Astrocyte (in vitro differentiated cells and primary cell): ENCODE data around the gene SRPK1. TPM values are rescaled to one million over a fixed set of nuclear protein-coding genes. Genes with fewer than 3 reads are reported as not detected.
"Not testable (repeated sequence)": the region's sequence is repeated elsewhere in the genome, so short reads cannot be mapped to it uniquely, and the experiment has no call there.

Source experiments
- DNase-seq: peaks from one replicate; pipeline ENCODE4 v3.0.0-alpha.2; 2010; ENCODE audit warnings: low read depth
- FAIRE-seq: peaks from 2 replicates; lab custom pipeline; 2011; peaks lifted over from hg19 to GRCh38; lab: Jason Lieb, UNC
- H2AFZ ChIP-seq: 2 replicates; pipeline ENCODE4 v1.6.0; 2012; ENCODE audit warnings: low read depth, low read length, inconsistent platforms
- H3K27ac ChIP-seq: 2 replicates; pipeline ENCODE4 v1.5.1; 2011; ENCODE audit warnings: low read depth, low read length, inconsistent platforms
- H3K27me3 ChIP-seq: 2 replicates; pipeline ENCODE4 v1.6.0; 2011; ENCODE audit warnings: low read length, inconsistent platforms; ENCODE audit not compliant: insufficient read depth
- H3K36me3 ChIP-seq: 2 replicates; pipeline ENCODE4 v1.5.1; 2011; ENCODE audit warnings: low read length, inconsistent platforms; ENCODE audit not compliant: insufficient read depth
- H3K4me1 ChIP-seq: 2 replicates; pipeline ENCODE4 v1.5.1; 2011; ENCODE audit warnings: low read length, inconsistent platforms; ENCODE audit not compliant: insufficient read depth
- H3K4me2 ChIP-seq: 2 replicates; pipeline ENCODE4 v1.6.0; 2012; ENCODE audit warnings: low read length, inconsistent platforms
- H3K4me3 ChIP-seq: 2 replicates; pipeline ENCODE4 v1.5.1; 2011; ENCODE audit warnings: low read depth, mild to moderate bottlenecking, low read length, inconsistent platforms; ENCODE audit not compliant: insufficient read depth
- H3K79me2 ChIP-seq: 2 replicates; pipeline ENCODE4 v1.6.0; 2012; ENCODE audit warnings: mild to moderate bottlenecking, low read length, inconsistent platforms; ENCODE audit not compliant: insufficient read depth
- H3K9ac ChIP-seq: 2 replicates; pipeline ENCODE4 v1.6.0; 2012; ENCODE audit warnings: mild to moderate bottlenecking, low read length, inconsistent platforms
- H3K9me3 ChIP-seq: 2 replicates; pipeline ENCODE4 v1.5.1; 2012; ENCODE audit warnings: low read depth, mild to moderate bottlenecking, low read length, inconsistent platforms; ENCODE audit not compliant: insufficient read depth
- H4K20me1 ChIP-seq: 2 replicates; pipeline ENCODE4 v1.6.0; 2012; ENCODE audit warnings: low read length, inconsistent platforms; ENCODE audit not compliant: insufficient read depth
- H3K27ac Mint-ChIP-seq: one replicate; pipeline ENCODE4 v1.8.0; 2021; ENCODE audit warnings: mild to moderate bottlenecking, mixed read lengths; ENCODE audit not compliant: unreplicated experiment
- H3K27me3 Mint-ChIP-seq: one replicate; pipeline ENCODE4 v1.8.0; 2021; ENCODE audit warnings: low read depth, mixed read lengths; ENCODE audit not compliant: unreplicated experiment
- H3K36me3 Mint-ChIP-seq: one replicate; pipeline ENCODE4 v1.8.0; 2021; ENCODE audit warnings: low read depth, mixed read lengths; ENCODE audit not compliant: unreplicated experiment
- H3K4me1 Mint-ChIP-seq: one replicate; pipeline ENCODE4 v1.8.0; 2021; ENCODE audit warnings: low read depth, mixed read lengths; ENCODE audit not compliant: unreplicated experiment
- H3K4me3 Mint-ChIP-seq: one replicate; pipeline ENCODE4 v1.8.0; 2021; ENCODE audit warnings: mild to moderate bottlenecking, moderate library complexity, mixed read lengths; ENCODE audit not compliant: unreplicated experiment
- H3K9me3 Mint-ChIP-seq: one replicate; pipeline ENCODE4 v1.8.0; 2021; ENCODE audit warnings: mild to moderate bottlenecking, mixed read lengths; ENCODE audit not compliant: unreplicated experiment
- CTCF ChIP-seq: IDR thresholded peaks from 2 replicates; pipeline ENCODE4 v1.5.1; 2011; ENCODE audit warnings: low read depth, mild to moderate bottlenecking, inconsistent platforms, low read length, moderate library complexity; ENCODE audit not compliant: insufficient read depth
- EZH2 ChIP-seq: IDR thresholded peaks from 2 replicates; pipeline ENCODE4 v1.6.1; 2012; ENCODE audit warnings: mild to moderate bottlenecking, low read length, inconsistent platforms; ENCODE audit not compliant: insufficient read depth
- total RNA-seq: library from RNA; stranded (reverse); gene quantifications from 2 replicates; pipeline ENCODE4 v1.2.1, GENCODE V29; 2021

Gene SRPK1
- total RNA-seq, 1 donor from 2014 or later, result 58.6 TPM

GRCh38 chr6:35908753-35909401 lies 12.0 kb downstream of the SRPK1 start:
- H4K20me1 ChIP-seq, result peaks cover 17% of the 10 kb centered on the region
- peaks cover 11% of the 10 kb centered on the region for H3K36me3 ChIP-seq
- H3K27me3 Mint-ChIP-seq, H2AFZ ChIP-seq, H3K27me3 ChIP-seq, H3K4me3 ChIP-seq, H3K9ac ChIP-seq, H3K4me3 Mint-ChIP-seq, H3K4me2 ChIP-seq, FAIRE-seq, H3K4me1 Mint-ChIP-seq, H3K27ac ChIP-seq, H3K27ac Mint-ChIP-seq, DNase-seq, H3K9me3 ChIP-seq: not testable (repeated sequence)
- peaks cover 12% of the 10 kb centered on the region for H3K4me1 ChIP-seq
- peaks cover 86% of the 10 kb centered on the region for H3K79me2 ChIP-seq
- peaks cover 26% of the 10 kb centered on the region for H3K9me3 Mint-ChIP-seq
- H3K36me3 Mint-ChIP-seq, result peaks cover 41% of the 10 kb centered on the region

- Mint-ChIP-seq H3K4me1 (peaks cover 8% of the 10 kb centered on the region), H3K36me3 (peaks cover 38% of the 10 kb centered on the region), H3K4me3 (no peak overlapping the region), H3K27me3 (no peaks in the 10 kb centered on the region), H3K9me3 (peaks cover 26% of the 10 kb centered on the region), H3K27ac (no peak overlapping the region)
- DNase-seq, result no peak
- peaks cover 11% of the 10 kb centered on the region for H3K36me3 ChIP-seq
- H3K27me3 ChIP-seq, result no peaks in the 10 kb centered on the region
- H3K4me1 ChIP-seq, result peaks cover 10% of the 10 kb centered on the region
- H3K4me3 ChIP-seq, result no peak overlapping the region
- H4K20me1 ChIP-seq, result peaks cover 27% of the 10 kb centered on the region
- H2AFZ ChIP-seq, result no peak overlapping the region
- peaks cover 89% of the 10 kb centered on the region for H3K79me2 ChIP-seq
- no peak overlapping the region for H3K27ac ChIP-seq
- no peaks in the 10 kb centered on the region for H3K9me3 ChIP-seq
- FAIRE-seq, result no peak
- H3K9ac ChIP-seq, result no peak overlapping the region
- no peak overlapping the region for H3K4me2 ChIP-seq
- no peak for TF ChIP-seq EZH2
- TF ChIP-seq CTCF, result no peak
These were observed 13.1 kb downstream of the SRPK1 start for GRCh38 chr6:35907750-35908149.

DNA sequence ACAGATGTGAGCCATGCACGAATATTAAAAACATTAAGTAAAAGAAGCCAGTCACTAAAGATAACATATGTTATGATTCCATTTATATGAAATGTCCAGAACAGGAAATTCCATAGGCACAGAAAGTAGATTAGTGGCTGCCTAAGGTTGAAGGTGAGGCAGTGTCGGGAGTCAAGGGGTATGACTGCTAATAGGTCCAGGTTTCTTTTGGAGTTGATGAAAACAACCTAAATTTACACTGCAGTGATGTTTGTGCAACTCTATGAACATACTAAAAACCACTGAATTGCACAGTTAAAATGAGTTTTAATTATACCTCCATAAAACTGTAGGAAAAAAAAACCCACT lies 14.4 kb downstream of the SRPK1 start:
- Mint-ChIP-seq H3K9me3 (peaks cover 26% of the 10 kb centered on the region), H3K27ac (peak overlapping the region; percentile 31), H3K4me1 (peaks cover 8% of the 10 kb centered on the region), H3K27me3 (no peaks in the 10 kb centered on the region), H3K36me3 (peaks cover 33% of the 10 kb centered on the region), H3K4me3 (no peak overlapping the region)
- no peak overlapping the region for H3K27ac ChIP-seq
- H3K4me3 ChIP-seq, result no peak overlapping the region
- peaks cover 38% of the 10 kb centered on the region for H4K20me1 ChIP-seq
- no peak overlapping the region for H2AFZ ChIP-seq
- H3K4me2 ChIP-seq, result peak overlapping the region; percentile 2
- H3K9ac ChIP-seq, result no peak overlapping the region
- peaks cover 5% of the 10 kb centered on the region for H3K4me1 ChIP-seq
- no peak for TF ChIP-seq EZH2
- TF ChIP-seq CTCF, result no peak
- FAIRE-seq (no peak), DNase-seq (no peak)
- H3K36me3 ChIP-seq, result peaks cover 11% of the 10 kb centered on the region
- no peaks in the 10 kb centered on the region for H3K27me3 ChIP-seq
- H3K79me2 ChIP-seq, result peaks cover 89% of the 10 kb centered on the region
- H3K9me3 ChIP-seq, result no peaks in the 10 kb centered on the region
